ENCODE data around the gene ZNF576.
"Not testable (repeated sequence)": the region's sequence is repeated elsewhere in the genome, so short reads cannot be mapped to it uniquely, and the experiment has no call there.

ZNF576 gene

DNA sequence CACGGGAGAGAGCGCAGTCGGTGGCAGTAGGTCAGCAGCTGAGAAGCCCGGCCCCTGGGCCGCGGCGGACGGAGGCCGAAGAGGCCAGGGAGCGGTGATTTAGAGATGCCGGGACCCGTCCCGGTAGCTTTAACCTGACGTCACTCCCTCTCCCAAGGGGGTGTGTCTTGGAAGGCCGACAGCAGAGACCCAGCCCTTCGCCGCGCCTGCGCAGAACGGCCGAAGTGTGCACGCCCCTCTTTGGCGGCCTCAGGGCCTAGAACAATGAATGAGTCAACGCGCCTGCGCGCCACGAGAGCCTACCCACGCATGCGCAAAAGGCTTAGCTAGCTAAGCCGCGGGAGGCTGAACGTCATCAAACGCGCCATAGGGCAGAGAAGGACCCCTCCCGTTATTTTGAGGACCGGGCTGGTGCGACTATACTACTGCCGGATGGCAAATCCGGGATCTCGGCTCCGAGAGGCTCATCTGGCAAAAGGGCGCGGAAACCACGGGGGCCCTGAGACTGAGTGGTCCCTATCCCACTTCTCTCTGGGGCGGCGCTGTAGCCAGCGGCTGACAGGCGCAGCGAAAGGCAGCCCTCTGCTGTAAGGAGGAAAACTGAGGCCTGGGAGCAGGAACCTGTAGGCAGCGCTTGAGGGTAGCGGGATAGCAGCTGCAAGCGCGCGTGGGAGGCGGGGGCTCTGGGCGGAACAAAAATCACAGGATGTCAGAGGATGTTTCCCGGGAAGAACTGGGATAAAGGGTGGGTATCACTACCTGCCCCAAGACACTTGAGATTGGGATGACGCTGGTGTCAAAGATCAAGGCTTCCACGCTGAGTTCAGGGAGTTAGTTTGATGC, at the start of gene ZNF576, which contains the start of gene IRGQ:
Gene ZNF576 (plus strand): TSS at position 597 of the 843 bp plus-strand sequence. CDS start 514 bp downstream, outside the sequence.
Gene IRGQ (minus strand): TSS at position 136 of the 843 bp plus-strand sequence. CDS start 796 bp downstream, outside the sequence.
- peak; percentile 100 for DNase-seq

GRCh38 chr19:43547926-43548325, 48.5 kb upstream of the ZNF576 start:
- DNase-seq, result not testable (repeated sequence)

GRCh38 chr19:43548706-43549105, 47.7 kb upstream of the ZNF576 start:
- no peak for DNase-seq

DNA sequence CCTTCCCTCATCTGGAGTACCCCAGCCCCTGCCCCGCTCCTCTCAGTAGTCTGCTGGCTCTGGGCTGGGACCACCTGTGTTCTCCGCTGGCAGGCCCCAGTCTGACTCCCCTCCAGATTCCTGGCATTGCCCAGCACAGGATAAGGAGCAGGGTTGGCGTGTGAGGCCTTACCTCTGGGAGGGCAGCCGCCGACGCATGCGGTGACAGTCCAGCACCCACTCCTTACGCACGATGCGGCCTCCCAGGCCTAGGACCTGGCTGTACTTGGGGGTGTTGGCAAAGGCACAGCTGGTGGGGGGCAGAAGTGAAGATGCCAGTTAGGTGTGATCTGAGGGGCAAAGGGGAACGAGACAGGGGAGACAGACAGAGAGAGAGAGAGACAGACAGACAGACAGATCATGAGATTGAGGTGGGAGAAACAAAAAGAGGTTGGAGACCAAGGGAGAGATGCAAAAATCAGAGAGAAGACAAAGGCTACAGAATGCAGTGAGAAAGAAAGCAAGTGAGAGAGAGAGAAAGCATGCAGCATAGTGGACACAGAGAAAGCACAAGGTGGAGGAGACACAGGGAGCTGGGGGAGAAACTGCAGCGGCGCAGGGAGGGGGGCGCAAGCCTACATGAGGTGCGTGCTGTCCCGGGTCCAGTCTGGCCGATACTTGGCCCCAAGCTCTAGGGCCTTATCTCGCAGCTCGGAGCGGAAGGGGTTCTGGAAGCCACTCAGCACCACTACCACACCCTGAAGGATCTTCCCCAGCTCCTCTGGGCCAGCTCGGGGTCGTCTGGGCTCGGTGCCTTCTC, 44.8 kb upstream of the ZNF576 start:
- no peak for DNase-seq

GRCh38 chr19:43552198-43552450, 44.3 kb upstream of the ZNF576 start:
- no peak for DNase-seq

DNA sequence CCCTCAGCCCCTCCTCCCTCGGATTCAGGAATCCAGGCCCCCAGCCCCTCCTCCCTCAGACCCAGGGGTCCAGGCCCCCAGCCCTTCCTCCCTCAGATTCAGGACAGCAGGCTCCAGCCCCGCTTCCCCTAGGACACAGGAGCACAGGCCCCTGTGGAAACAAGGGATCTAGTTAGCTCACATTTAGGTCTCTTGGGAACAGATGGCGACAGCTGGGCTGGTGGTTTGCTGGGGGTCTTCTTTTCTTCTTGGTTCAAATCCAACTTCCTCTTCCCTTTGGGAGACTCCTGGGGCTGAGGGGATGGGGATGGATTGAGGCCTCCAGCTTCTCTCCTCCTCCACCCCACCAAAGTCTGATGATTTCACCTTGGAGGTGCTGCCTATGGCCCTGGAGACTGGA, 43.8 kb upstream of the ZNF576 start:
- no peak for DNase-seq

DNA sequence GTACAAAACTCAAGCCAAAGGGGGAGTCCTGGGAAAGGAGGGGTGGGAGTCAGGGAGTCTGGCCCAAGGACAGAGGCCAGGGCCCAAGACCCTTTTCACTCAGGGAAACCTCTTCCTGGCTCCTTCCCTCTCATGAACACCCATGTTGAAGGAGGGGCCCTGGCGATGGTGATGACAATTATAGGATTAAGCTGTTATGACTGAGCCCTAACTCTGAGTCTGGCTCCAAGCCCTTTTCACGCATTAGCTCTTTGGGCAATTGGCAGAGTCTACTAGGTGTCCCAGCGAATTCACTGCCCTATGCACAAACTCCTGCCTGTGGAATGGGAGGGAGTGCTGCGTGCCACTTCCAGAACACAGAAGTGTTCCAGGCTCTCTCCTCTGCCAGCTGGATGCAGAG, 42.7 kb upstream of the ZNF576 start:
- DNase-seq, result no peak

DNA sequence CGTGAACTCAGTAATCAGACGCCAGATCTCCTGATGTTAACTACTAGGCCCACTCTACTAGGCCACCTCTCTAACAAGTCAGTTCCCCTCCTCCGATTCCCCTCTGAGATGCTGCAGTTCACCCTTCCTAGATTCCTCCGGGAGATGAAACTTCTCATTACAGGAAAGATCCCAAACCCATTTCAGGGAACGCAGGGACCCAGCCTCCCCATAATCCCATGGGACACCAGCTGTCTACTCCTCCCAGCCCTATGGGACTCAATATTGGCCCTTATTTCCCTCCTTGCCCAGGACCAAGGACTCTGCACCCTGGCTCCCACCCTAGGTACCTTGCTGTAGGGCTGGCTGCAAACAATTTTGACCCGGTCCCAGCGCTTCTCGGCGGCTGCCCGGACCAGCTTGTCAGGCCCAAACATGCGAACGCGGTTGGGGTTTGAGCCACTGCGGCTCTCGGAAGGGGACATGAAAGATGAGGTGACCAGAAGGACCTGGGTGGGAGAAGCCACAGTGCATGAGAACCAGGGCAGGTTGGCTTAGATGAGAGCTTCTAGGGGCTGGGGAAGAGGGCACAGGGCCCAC, 42.0 kb upstream of the ZNF576 start:
- no peak for DNase-seq

GRCh38 chr19:43555185-43555770, 41.1 kb upstream of the ZNF576 start:
- DNase-seq, result peak; percentile 84 to 89

GRCh38 chr19:43560687-43561086, 35.7 kb upstream of the ZNF576 start:
- peak in 1 of 2 donors; percentile 22 for DNase-seq

DNA sequence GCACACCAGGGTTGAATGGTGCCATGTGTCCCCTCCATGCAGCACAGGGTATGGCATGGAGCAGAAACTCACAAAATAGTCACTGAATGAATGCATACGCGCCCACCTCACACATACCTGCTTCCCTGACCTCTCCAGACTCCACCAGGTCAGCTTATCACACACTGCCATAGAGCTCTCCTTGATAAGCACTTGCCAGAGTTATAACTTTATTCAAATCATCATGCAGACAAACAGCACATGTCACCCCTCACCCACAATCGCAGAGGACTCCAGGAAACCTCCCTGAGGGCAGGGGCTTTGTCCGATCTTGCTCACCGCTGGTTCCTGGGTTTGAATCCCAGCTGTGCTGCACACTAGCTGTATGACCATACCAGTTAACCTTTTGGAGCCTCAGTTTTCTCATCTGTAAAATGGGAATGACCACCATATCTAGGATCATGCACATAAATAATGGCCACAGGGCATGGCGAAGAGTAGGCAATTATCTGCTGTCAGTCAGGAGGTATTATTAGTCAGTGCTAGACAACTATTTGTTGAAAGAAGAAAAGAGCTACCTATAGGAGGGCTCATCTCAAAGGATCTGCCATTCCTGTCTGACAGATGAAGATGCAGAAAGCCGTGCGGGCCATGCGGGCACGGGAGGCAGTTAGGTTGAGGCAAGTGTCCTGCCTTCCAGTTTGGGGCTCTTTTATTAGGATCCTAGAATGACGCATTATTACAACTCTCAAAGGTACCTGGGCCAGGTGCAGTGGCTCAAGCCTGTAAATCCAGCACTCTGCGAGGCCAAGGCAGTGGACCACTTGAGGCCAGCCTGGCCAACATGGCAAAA, 35.0 kb upstream of the ZNF576 start:
- no peak for DNase-seq

- DNase-seq, result no peak
Measured at GRCh38 chr19:43562226-43562697, 34.1 kb upstream of the ZNF576 start.

DNA sequence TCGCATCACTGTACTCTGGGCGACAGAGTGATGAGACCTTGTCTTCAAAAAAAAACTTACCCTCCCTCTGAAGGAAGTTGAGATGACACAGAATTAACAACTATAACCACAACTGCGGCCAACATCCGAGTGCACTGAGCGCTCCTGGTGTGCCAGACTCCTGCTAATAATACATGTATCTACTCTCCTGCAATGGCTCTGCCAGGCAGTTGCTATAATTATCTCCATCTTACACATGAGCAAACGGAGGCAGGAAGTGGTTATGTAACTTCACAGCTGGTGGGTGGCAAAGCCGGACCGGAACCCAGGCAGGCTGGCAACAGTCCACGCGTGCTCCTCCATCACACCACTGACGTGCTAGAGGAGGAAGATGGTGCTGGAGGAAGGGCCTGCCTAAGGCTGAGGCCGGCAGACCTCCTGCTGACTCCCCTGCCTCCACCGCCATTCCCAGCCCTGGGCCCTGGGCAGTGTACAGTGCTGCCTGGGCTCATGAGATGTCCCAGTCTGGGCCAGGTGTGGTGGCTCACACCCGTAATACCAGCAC, 33.6 kb upstream of the ZNF576 start:
- peak; percentile 90 to 92 for DNase-seq

DNA sequence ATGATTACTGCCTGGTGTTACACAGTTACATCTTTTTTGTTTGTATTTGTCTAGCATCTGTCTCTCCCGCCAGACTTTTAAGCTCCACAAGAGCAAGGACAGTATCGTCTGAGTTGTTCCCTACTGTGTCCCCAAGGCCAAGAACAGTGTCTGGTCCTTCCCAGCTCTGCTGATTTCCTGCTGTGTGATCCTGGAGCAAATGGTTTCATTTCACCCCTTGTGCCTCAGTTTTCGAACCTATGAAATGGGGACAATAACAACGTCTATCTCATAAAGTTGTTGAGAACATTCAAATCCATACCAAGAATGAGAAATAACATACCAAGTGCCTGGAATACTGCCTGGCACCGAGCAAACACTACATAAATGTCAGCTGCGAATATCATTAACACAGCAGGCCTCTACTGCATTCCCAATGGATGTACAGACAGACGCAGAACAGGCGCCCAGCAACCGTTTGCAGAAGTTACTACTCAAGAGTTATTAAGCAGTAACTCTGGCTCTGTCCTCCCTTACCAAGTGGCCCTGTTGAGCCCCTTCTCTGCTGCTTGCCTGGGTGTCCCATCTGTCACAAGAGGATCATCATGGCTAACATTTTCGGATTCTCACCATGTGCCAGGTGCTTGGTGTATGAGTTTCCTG, 32.5 kb upstream of the ZNF576 start:
- DNase-seq, result no peak

DNA sequence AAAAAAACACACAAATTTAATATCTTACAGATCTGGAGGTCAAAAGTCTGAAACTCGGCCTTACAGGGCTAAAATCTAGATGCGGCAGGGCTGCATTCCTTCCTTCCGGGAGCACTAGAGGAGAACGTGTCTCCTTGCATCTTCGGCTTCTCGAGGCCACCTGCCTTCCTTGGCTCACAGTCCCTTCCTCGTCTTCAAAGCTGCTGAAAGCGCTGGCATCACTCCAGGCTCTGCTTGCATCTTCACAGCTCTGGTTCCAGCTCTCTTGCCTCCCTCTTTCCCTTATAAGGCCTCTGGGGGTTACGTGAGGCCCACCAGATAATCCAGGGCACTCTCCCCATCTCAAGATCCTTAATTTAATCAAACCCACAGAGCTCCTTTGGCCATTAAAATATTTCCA, 31.6 kb upstream of the ZNF576 start:
- no peak for DNase-seq

DNA sequence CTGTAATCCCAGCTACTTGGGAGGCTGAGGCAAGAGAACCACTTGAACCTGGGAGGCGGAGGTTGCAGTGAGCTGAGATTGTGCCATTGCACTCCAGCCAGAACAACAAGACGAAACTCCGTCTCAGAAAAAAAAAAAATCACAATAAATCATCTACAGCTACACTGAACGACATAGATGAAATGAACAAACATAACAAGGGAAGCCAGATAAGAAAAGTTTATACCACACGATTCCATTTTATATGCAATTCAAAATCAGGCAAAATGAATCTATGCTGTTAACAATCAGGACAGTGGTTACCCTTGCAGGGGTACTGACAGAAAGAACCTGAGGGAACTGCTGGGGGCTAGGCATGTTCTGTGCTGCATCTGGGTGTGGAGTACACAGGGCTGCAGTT, 26.7 kb upstream of the ZNF576 start:
- no peak for DNase-seq

GRCh38 chr19:43570174-43570791, 26.1 kb upstream of the ZNF576 start:
- no peak for DNase-seq

DNA sequence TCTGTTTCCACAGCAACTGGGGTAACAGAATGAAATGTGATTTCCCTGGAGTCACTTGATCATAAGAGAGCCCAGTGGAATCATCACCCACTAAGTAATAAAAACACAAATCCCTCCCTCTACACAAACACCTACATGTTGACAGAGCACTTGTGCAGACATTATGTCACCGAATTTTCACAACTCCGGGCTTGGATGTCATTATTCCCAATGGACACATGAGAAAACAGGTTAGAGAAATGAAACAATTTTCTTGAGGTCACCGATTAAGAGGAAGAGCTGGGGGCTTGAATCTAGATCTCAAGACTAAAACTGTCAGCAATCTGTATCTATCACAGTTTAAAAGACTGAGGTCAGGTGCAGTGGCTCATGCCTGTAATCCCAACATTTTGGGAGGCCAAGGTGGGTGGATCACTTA, 24.2 kb upstream of the ZNF576 start:
- no peak for DNase-seq

DNA sequence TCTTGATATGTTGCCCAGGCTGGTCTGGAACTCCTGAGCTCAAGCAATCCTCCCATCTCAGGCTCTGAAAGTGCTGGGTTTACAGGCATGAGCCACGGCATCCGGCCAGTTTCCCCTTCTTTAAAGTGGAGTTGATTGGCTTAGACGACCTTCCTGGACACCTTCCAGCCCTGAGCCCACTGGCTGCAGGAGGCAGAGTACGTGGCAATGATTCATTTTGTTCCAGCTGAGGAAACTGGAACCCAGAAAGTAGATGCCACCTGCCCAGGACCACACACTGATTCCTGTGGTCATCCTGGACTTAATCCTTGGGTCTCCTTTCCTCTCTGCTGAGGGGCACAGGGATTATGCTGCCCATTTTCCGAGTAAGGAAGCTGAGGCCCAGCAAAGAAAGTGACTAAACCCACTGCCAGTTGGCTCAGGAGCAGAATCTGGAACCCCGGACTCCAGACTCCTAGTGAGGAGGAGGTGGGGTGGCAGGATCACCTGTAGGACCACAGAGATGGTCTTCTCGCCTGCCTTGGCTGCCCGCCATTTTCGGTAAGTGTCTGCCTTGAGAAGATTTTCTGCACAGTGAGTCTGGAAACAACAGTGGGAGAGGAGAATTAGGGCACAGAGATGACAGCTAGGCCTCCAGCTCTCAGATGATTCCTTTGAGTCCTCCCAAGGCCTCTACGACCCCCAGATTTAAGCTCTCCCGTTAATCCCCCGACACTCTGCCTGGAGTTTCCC, 21.8 kb upstream of the ZNF576 start:
- DNase-seq, result no peak
